ENCODE results near the gene PPM1L.

PPM1L gene

DNA sequence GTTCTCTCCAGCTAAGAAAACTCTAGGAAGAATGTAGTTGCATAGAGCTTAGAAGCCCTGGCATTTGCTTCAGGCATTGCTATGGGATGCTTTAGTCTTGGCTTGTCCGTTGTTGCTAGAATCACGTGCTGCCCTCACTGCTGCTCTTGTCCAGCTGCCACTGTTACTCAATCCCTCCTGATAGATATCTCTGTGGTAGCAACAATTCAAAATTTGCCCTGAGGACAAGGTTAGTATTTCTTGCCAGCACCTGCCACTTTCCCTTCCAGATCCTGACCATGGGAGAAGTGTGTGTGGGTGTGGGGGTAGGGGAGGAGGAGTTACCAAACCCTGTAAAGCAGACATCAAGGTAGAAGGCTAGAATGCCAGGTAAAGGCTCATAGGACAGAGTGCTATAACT lies 113.8 kb downstream of the PPM1L start:
- no peak for DNase-seq (ENCODE audit: low spot score)
- TF ChIP-seq, protein P1, sequence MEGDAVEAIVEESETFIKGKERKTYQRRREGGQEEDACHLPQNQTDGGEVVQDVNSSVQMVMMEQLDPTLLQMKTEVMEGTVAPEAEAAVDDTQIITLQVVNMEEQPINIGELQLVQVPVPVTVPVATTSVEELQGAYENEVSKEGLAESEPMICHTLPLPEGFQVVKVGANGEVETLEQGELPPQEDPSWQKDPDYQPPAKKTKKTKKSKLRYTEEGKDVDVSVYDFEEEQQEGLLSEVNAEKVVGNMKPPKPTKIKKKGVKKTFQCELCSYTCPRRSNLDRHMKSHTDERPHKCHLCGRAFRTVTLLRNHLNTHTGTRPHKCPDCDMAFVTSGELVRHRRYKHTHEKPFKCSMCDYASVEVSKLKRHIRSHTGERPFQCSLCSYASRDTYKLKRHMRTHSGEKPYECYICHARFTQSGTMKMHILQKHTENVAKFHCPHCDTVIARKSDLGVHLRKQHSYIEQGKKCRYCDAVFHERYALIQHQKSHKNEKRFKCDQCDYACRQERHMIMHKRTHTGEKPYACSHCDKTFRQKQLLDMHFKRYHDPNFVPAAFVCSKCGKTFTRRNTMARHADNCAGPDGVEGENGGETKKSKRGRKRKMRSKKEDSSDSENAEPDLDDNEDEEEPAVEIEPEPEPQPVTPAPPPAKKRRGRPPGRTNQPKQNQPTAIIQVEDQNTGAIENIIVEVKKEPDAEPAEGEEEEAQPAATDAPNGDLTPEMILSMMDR (IDR thresholded peaks at IDR 0.05; ENCODE audit: extremely low read depth, missing control alignments) = no peak

DNA sequence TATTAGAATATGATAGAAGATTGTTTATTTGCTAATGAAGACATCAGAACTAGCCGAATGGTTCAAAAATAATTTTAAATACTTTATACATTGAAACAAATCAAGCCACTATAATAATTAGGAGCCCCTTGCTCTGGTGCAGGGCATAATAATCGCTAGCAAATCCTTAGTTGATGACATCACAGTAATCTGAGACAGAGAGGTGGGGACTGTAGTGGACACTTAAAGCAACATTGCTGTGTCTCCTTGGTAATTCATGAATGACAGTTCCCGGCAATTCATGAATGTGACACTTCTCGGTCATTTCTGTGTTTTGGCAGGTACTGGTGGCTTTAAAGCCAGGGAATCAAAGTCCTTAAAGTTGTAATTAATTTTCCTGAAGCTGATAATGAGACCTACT lies 114.3 kb downstream of the PPM1L start:
- no peak for DNase-seq (ENCODE audit: low spot score)

GRCh38 chr3:160874736-160875135 lies 118.7 kb downstream of the PPM1L start:
- TF ChIP-seq, protein P1 (IDR thresholded peaks at IDR 0.05; ENCODE audit: extremely low read depth, missing control alignments) = no peak
- DNase-seq (ENCODE audit: low spot score) = no peak

More for the DNA sequence above, 114.3 kb downstream of the PPM1L start:
- TF ChIP-seq, protein P1 (IDR thresholded peaks at IDR 0.05; ENCODE audit: extremely low read depth, missing control alignments) = no peak

DNA sequence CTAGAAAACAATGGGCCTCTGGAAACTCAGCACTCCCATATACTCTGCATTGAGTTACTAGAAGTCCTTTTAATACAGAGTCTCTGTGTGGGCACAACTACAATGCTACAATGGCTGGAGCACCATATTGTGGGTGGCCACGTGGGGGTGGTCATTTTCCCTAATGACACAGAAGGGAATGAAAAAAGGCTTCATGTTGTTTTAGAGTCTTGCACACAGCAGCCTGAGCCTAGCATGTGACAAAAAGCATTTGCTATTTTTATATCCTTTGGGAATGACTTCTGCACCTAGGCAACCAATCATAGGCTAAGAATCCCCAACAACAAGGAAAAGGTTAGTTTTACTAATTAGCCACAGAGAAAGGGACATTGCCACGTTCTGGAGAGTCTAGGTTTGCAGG lies 120.6 kb downstream of the PPM1L start:
- TF ChIP-seq, protein P1 (IDR thresholded peaks at IDR 0.05; ENCODE audit: extremely low read depth, missing control alignments) = no peak
- no peak for DNase-seq (ENCODE audit: low spot score)

- TF ChIP-seq, protein P1 (IDR thresholded peaks at IDR 0.05; ENCODE audit: extremely low read depth, missing control alignments) = no peak
- no peak for DNase-seq (ENCODE audit: low spot score)
Measured at GRCh38 chr3:160879859-160880258, 123.8 kb downstream of the PPM1L start.

DNA sequence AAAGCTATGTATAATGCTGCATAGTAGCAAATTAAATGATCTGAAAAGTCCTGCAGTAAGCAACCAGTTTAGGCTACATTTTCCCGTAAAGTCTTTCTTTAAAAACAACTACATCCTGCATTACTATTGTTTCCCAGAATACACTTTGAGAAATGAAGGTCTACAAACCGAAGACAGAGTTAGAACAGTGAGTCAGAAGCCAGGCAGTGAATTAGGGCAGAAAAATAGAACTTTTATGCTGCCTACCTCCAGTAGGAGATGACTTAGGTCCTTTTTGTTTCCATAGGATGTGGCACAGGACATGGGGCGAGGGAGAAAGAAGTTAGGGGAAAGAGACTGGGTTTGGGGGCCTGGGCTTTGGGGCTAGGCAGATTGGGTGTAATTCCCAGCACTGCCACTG lies 127.3 kb downstream of the PPM1L start:
- TF ChIP-seq, protein P1 (IDR thresholded peaks at IDR 0.05; ENCODE audit: extremely low read depth, missing control alignments) = no peak
- no peak for DNase-seq (ENCODE audit: low spot score)

- TF ChIP-seq, protein P1 (IDR thresholded peaks at IDR 0.05; ENCODE audit: extremely low read depth, missing control alignments) = no peak
- DNase-seq (ENCODE audit: low spot score) = no peak
Measured at GRCh38 chr3:160885791-160886286, 129.8 kb downstream of the PPM1L start.
